ENCODE measurements around the gene MED9.

DNA sequence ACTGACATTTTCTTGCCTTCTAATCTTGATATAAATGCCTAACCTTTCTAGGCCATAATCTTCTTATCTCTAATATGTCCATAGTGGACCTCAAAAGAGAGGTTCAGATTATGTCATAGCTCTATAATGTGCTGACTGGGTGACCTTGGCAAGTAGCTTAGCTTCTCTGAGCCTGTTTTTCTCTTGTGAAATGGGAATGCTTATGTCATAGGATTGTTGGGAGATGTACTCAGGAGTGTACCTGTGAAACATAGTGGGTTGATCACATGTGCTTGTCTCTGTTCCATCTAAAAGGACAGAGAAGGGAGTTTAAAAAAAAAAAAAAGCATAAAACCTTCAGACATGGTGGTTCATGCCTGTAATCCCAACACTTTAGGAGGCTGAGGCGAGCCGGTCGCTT lies 2.4 kb downstream of the MED9 start:
- TF ChIP-seq, protein P1, sequence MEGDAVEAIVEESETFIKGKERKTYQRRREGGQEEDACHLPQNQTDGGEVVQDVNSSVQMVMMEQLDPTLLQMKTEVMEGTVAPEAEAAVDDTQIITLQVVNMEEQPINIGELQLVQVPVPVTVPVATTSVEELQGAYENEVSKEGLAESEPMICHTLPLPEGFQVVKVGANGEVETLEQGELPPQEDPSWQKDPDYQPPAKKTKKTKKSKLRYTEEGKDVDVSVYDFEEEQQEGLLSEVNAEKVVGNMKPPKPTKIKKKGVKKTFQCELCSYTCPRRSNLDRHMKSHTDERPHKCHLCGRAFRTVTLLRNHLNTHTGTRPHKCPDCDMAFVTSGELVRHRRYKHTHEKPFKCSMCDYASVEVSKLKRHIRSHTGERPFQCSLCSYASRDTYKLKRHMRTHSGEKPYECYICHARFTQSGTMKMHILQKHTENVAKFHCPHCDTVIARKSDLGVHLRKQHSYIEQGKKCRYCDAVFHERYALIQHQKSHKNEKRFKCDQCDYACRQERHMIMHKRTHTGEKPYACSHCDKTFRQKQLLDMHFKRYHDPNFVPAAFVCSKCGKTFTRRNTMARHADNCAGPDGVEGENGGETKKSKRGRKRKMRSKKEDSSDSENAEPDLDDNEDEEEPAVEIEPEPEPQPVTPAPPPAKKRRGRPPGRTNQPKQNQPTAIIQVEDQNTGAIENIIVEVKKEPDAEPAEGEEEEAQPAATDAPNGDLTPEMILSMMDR (IDR thresholded peaks at IDR 0.05; ENCODE audit: low read depth, low read length), result no peak
- TF ChIP-seq POLR2A (IDR thresholded peaks at IDR 0.05; ENCODE audit: extremely low read depth, insufficient read length), result no peak
- TF ChIP-seq, protein P2, sequence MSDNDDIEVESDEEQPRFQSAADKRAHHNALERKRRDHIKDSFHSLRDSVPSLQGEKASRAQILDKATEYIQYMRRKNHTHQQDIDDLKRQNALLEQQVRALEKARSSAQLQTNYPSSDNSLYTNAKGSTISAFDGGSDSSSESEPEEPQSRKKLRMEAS (IDR thresholded peaks at IDR 0.05; ENCODE audit: low read depth, low read length), result no peak
- no peak for TF ChIP-seq MYC (IDR thresholded peaks at IDR 0.05; ENCODE audit: low read depth, low read length)
